HG02798 (cell line): ENCODE results near the gene JADE3.
A peak's percentile ranks its signal among the peaks of the same experiment; 100 is the strongest.
"Not testable (repeated sequence)": the region's sequence is repeated elsewhere in the genome, so short reads cannot be mapped to it uniquely, and the experiment has no call there.

Experiments used
- ATAC-seq: cut with Tn5 transposase; IDR thresholded peaks from one replicate; pipeline ENCODE4 v1.9.1; 2021; ENCODE audit warnings: mild to moderate bottlenecking; ENCODE audit not compliant: unreplicated experiment, poor library complexity

Gene JADE3

GRCh38 chrX:46929439-46930261 is 17.4 kb downstream of the JADE3 start:
- no peak for ATAC-seq

- no peak for ATAC-seq
Measured at GRCh38 chrX:46935295-46935694, 23.1 kb downstream of the JADE3 start.

GRCh38 chrX:46938589-46938988 is 26.4 kb downstream of the JADE3 start:
- no peak for ATAC-seq

GRCh38 chrX:46941341-46941740 is 29.1 kb downstream of the JADE3 start:
- no peak for ATAC-seq

GRCh38 chrX:46953137-46953527 is 40.9 kb downstream of the JADE3 start:
- ATAC-seq: peak; percentile 79

GRCh38 chrX:46953597-46953996 is 41.4 kb downstream of the JADE3 start:
- ATAC-seq: peak; percentile 38

GRCh38 chrX:46954716-46955115 is 42.5 kb downstream of the JADE3 start:
- ATAC-seq: no peak

- not testable (repeated sequence) for ATAC-seq
Measured at GRCh38 chrX:46956589-46956988, 44.4 kb downstream of the JADE3 start.

GRCh38 chrX:46957297-46957696 is 45.1 kb downstream of the JADE3 start:
- no peak for ATAC-seq

GRCh38 chrX:46959101-46959500 is 46.9 kb downstream of the JADE3 start:
- ATAC-seq: no peak

- no peak for ATAC-seq
Measured at GRCh38 chrX:46959985-46960700, 47.9 kb downstream of the JADE3 start.

GRCh38 chrX:46961097-46961496 is 48.9 kb downstream of the JADE3 start:
- no peak for ATAC-seq

GRCh38 chrX:46961574-46962283 is 49.5 kb downstream of the JADE3 start:
- ATAC-seq: no peak

GRCh38 chrX:46965125-46965758 is 53.0 kb downstream of the JADE3 start:
- no peak for ATAC-seq

- peak; percentile 40 for ATAC-seq
Measured at GRCh38 chrX:46967547-46967946, 55.3 kb downstream of the JADE3 start.

GRCh38 chrX:46977046-46977445 is 64.8 kb downstream of the JADE3 start:
- not testable (repeated sequence) for ATAC-seq

- ATAC-seq: peak; percentile 57
Measured at GRCh38 chrX:46978341-46979291, 66.4 kb downstream of the JADE3 start.

- no peak for ATAC-seq
Measured at GRCh38 chrX:46984705-46985104, 72.5 kb downstream of the JADE3 start.

- no peak for ATAC-seq
Measured at GRCh38 chrX:46989548-46989947, 77.3 kb downstream of the JADE3 start.
